ENCODE measurements around the gene GJD2.

The GJD2 gene

DNA sequence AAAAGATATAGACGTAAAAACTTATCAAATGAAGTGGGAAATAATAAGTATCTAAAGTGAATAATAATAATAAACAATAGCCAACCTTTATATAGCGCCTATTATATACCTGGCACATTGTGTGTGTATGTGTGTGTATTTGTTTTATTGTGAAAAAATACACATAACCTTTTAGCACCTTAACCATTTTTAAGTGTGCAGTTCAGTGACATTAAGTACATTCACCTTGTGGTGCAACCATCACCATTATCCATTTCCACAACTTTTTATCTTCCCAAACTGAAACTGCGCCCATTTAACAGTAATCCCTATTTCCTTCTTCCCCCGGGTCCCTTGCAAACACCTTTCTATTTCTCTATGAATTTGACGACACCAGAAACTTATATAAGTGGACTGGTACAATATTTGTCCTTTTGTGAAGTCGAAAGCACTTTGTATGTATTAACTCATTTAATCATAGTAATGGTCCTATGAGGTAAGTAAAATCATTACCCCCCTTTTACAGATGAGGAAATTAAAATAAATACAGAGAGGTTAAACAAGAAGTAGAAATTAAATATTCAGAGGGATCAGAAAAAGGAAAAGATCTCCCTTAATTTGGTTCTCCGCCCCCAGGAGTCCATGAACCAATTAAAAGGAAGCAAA is 33.5 kb downstream of the GJD2 start:
- DNase-seq (ENCODE audit: low spot score in 2 of 2) (no peak), ATAC-seq (no peak)
- H3K4me3 Mint-ChIP-seq = no peak overlapping the region
- H3K27ac Mint-ChIP-seq = no peak overlapping the region
- no peaks in the 10 kb centered on the region for H3K4me1 Mint-ChIP-seq
- no peaks in the 10 kb centered on the region for H3K36me3 Mint-ChIP-seq
- H3K9me3 Mint-ChIP-seq = no peaks in the 10 kb centered on the region

DNA sequence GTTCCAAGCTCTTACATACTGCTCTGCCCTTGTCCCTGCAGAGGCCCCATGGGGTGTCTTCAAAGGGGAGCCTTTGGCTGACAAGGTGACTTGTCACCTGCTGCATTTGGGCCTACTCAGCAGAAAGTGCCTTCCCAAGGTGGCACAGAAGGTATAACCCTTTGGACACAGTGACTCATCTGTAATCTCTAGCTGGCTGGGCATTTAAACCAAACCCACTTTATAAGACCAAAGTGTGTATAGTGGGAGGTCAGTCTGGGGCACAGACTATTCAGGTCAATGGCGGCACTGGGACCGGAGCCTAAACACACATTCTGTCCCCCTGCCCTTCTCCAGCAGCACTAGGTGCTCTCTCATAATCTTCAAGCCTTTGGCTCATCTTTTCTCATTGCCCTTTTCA is 35.1 kb downstream of the GJD2 start:
- ATAC-seq (no peak), DNase-seq (ENCODE audit: low spot score in 2 of 2) (no peak)
- no peaks in the 10 kb centered on the region for H3K36me3 Mint-ChIP-seq
- H3K9me3 Mint-ChIP-seq = no peaks in the 10 kb centered on the region
- H3K4me1 Mint-ChIP-seq = no peaks in the 10 kb centered on the region
- no peak overlapping the region for H3K4me3 Mint-ChIP-seq
- H3K27ac Mint-ChIP-seq = no peak overlapping the region

DNA sequence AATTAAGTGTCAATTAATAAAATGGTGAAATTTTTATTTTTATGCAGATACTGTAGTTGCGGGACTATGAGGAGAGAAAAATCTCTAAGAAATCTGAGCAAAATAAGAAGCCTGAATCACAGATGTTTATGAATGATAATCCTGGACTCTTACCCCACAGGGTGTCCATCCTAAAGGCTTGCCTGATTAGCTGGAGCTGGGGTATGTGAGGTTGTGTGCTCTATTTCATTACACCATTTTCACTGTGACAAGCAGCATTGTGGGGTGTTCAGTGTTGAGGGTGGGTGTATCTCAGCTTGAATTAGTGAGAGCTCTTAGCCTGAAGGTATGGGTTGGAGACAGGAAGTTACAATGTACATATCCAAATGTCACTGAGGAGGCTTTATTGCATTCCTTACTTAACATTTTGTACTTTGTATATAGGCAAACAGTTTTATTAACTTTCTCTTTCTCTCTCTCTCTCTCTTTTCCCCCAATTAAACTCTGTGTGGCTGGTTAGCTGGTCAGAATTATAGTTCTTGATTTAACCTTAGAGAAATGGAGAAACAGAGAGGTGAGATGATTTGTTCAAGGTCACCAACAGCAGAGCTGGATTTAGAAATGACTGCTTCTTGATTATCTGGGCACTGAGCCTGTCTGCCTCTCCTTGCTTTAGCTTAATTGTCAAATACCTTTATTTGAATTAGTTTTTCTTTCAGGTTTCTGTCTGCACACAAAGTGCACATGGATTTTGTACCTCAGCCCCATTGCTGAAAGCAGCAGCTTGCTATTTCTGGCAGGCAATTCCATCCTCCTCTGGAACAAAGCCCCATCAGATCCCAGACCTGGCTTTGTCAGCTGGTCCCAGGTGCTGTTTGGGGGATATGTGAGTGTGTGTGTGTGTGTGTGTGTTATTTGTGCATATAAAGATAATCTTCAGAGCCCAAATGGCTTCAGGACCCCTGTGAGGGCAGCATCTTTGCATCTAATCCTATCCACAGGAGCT is 35.8 kb downstream of the GJD2 start:
- Mint-ChIP-seq H3K36me3 (no peaks in the 10 kb centered on the region), H3K4me1 (no peaks in the 10 kb centered on the region), H3K27ac (no peak overlapping the region), H3K9me3 (no peaks in the 10 kb centered on the region), H3K4me3 (no peak overlapping the region)
- DNase-seq (ENCODE audit: low spot score in 2 of 2) (no peak), ATAC-seq (no peak)

DNA sequence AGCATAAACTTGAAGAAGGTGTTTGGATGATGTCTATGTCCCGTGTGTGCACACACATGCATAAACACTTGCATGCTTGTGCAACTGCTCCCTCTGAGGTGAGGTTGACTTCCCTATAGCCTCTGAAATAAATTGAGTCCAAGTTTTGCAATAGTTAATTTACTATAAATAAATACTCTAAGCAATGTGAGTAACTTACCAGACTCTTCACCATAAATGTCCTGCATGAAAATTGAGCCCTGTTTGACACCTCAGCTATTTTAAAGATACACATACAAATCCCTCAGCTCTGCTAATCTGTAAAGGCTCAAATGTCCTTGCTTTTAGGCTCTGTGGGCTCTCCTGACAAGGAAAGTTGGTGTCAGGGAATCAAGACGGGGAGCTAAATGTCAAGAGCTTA is 37.1 kb downstream of the GJD2 start:
- H3K36me3 Mint-ChIP-seq = no peaks in the 10 kb centered on the region
- ATAC-seq (no peak), DNase-seq (ENCODE audit: low spot score in 2 of 2) (no peak)
- no peak overlapping the region for H3K27ac Mint-ChIP-seq
- H3K4me3 Mint-ChIP-seq = no peak overlapping the region
- no peaks in the 10 kb centered on the region for H3K4me1 Mint-ChIP-seq
- H3K9me3 Mint-ChIP-seq = no peaks in the 10 kb centered on the region

DNA sequence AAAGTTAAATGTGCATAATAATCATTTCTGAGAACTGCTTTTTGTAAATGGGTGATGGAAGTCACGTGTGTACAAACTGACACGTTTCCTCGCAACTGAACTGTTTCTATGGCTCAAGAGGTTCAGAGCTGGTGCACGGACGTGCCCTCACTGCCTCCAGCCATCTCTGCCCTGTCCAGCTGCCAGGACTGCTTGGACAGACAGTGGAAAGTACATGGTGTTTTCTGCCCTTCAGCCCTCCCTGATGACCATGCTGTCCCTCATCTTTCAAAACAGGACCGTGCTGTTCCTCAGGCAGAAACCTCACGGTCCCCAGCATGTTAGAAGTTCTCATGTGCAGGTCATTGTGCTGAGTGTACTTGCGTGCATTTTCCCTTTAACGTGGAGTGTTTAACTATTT is 38.7 kb downstream of the GJD2 start:
- DNase-seq (ENCODE audit: low spot score in 2 of 2) = no peak
- ATAC-seq = no peak
- H3K4me1 Mint-ChIP-seq = no peaks in the 10 kb centered on the region
- H3K9me3 Mint-ChIP-seq = no peaks in the 10 kb centered on the region
- H3K27ac Mint-ChIP-seq = no peak overlapping the region
- H3K4me3 Mint-ChIP-seq = no peak overlapping the region
- no peaks in the 10 kb centered on the region for H3K36me3 Mint-ChIP-seq

DNA sequence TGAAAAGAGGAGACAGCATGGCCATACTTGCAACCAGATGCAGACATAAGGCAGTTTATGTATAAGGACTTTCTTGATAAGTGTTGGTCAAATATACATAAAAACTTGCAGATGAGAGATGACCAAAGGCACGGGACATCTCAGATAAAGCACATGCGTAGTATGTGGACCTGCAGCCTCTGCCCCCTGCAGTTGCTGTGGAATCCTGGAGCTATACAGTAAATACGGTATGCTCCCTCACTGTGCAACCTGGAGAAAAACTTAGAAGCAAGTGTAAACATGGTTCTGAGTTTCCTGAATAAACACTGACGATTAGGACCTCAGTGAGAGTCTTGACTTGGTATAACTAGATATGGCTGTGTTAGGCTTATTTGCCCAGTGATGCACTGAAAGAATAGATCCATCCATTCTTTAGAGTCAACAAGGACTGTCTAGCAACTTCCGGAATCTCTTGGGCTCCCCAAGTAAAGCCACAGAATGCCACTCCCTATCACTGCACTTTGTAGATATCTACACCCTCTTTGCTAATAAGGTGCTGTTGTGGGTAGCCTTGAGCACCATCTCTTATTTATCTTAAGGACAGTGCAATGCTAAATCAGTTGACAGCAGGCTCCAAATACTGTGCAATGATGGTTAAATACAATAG is 40.2 kb downstream of the GJD2 start:
- Mint-ChIP-seq H3K36me3 (no peaks in the 10 kb centered on the region), H3K4me3 (no peak overlapping the region), H3K27ac (no peak overlapping the region), H3K4me1 (no peaks in the 10 kb centered on the region), H3K9me3 (no peaks in the 10 kb centered on the region)
- ATAC-seq = no peak
- DNase-seq (ENCODE audit: low spot score in 2 of 2) = no peak

DNA sequence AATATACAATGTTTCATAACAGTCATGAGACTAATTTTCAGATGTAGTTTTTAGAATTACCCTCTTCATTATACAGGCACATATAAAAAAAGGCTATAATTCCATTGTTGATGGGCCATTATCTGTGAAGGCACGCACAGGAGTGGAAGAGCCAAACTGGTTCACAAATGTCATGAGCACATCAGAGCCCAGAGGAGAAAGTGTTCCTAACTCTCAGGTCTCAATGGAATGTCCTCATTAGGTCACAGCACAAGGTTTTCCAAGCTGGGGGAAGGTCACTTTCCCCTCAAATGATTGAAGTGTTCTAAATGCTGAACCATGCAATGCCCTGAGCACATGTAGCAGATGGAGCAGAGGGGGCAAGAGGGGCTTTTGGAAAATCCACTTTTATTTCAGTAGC is 41.2 kb downstream of the GJD2 start:
- Mint-ChIP-seq H3K36me3 (no peaks in the 10 kb centered on the region), H3K9me3 (no peaks in the 10 kb centered on the region), H3K27ac (no peak overlapping the region), H3K4me3 (no peak overlapping the region), H3K4me1 (no peaks in the 10 kb centered on the region)
- ATAC-seq (no peak), DNase-seq (ENCODE audit: low spot score in 2 of 2) (no peak)

DNA sequence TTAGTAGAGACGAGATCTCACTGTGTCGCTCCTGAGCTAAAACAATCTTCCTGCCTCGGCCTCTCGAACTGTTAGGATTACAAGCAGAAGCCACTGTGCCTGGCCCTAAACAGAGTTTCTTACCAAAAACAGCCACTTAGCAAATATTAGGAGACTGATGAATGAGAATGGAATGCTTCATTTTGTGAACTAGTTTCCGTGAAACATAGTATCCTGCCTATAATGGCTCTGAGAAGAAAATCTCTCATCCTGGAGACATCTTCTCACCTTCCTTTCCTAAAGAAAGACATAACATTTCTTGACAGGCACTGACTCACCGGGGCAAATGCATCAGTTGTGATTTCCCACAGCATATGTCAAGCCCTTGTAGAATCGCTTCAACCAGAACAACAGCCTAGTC is 44.9 kb downstream of the GJD2 start:
- H3K27ac Mint-ChIP-seq = no peak overlapping the region
- H3K36me3 Mint-ChIP-seq = no peaks in the 10 kb centered on the region
- no peak for DNase-seq (ENCODE audit: low spot score in 2 of 2)
- H3K9me3 Mint-ChIP-seq = no peaks in the 10 kb centered on the region
- no peak for ATAC-seq
- H3K4me1 Mint-ChIP-seq = no peaks in the 10 kb centered on the region
- H3K4me3 Mint-ChIP-seq = no peak overlapping the region

DNA sequence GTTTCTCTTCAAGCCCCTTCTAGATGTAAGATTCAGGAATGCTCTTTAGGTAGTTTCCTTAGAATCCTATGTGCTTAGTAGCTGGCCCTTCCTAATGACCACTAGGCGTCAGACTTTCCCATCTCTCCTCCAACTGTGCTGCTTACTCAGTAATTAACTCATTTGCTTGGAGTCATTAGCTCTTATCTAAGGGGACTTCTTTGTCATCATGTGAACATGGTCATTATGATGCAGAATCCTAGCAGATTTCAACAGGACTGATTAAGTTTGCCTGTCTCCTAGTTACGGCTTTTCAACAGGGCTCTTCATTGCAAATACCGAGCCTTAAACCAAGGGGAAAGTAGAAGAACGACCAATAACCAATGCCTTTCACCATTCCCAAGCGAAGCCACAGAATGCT is 46.4 kb downstream of the GJD2 start:
- Mint-ChIP-seq H3K4me3 (no peak overlapping the region), H3K36me3 (no peaks in the 10 kb centered on the region), H3K9me3 (no peaks in the 10 kb centered on the region), H3K4me1 (no peaks in the 10 kb centered on the region), H3K27ac (no peak overlapping the region)
- ATAC-seq = no peak
- DNase-seq (ENCODE audit: low spot score in 2 of 2) = no peak

DNA sequence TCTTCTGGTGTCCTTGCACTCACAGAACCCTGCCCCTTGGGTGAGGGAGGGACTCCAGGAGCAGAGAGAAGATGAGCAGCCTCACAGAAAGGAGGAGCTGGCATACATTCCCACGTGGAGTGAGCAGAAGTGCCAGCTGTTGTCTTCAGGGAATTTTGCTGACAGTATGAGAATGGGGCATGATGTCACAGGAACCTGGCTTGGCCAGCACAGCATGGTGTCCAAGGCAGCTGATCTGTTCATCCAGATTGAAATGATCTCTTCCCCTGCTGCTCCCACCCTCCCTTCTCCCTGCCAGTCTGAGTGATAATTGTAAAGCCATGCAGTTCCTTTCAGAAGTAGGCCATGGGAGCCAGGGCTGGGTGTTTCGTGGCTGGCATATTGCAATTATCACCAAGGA is 53.3 kb downstream of the GJD2 start:
- Mint-ChIP-seq H3K36me3 (no peaks in the 10 kb centered on the region), H3K4me1 (no peaks in the 10 kb centered on the region), H3K4me3 (no peak overlapping the region), H3K9me3 (no peaks in the 10 kb centered on the region), H3K27ac (no peak overlapping the region)
- DNase-seq (ENCODE audit: low spot score in 2 of 2) = no peak
- no peak for ATAC-seq

Measured in stimulated activated effector memory CD8-positive, alpha-beta T cell treated with anti-CD3 and anti-CD28 coated beads, Interleukin-12 subunit alpha, Interleukin-12 subunit beta, amount 100 ng/mL, for 72 hours (primary cell).